ENCODE measurements around the gene NR2E3. TPM values are rescaled to one million over a fixed set of nuclear protein-coding genes. Genes with fewer than 3 reads are reported as not detected.
A peak's percentile ranks its signal among the peaks of the same experiment; 100 is the strongest.

The NR2E3 gene
- total RNA-seq, 1 donor from 2014 or later, result not detected

GRCh38 chr15:71792521-71792920 is 17.8 kb upstream of the NR2E3 start:
- Histone ChIP-seq H3K4me3 (no peak overlapping the region), H3K27ac (no peak overlapping the region), H3K27me3 (no peaks in the 10 kb centered on the region), H3K9me3 (no peaks in the 10 kb centered on the region), H3K36me3 (no peaks in the 10 kb centered on the region), H3K4me1 (no peaks in the 10 kb centered on the region)
- TF ChIP-seq CTCF (IDR thresholded peaks at IDR 0.05), result no peak
- DNase-seq (ENCODE audit: low spot score in 2 of 2), result peak in 1 of 2 donors; percentile 22
- intact Hi-C loops (cut with DNase I), result no loop called here

- H3K4me3 ChIP-seq, result no peak overlapping the region
- no peaks in the 10 kb centered on the region for H3K36me3 ChIP-seq
- no peaks in the 10 kb centered on the region for H3K9me3 ChIP-seq
- H3K27me3 ChIP-seq, result no peaks in the 10 kb centered on the region
- intact Hi-C loops (cut with DNase I), result no loop called here
- H3K27ac ChIP-seq, result no peak overlapping the region
- peak in 1 of 2 donors; percentile 59 for DNase-seq (ENCODE audit: low spot score in 2 of 2)
- no peak for TF ChIP-seq CTCF (IDR thresholded peaks at IDR 0.05)
- no peaks in the 10 kb centered on the region for H3K4me1 ChIP-seq
Measured at GRCh38 chr15:71798641-71799040, 11.7 kb upstream of the NR2E3 start.

GRCh38 chr15:71800190-71800589 is 10.2 kb upstream of the NR2E3 start:
- H3K4me1 ChIP-seq, result no peaks in the 10 kb centered on the region
- no peak for TF ChIP-seq CTCF (IDR thresholded peaks at IDR 0.05)
- H3K9me3 ChIP-seq, result no peaks in the 10 kb centered on the region
- no peak overlapping the region for H3K4me3 ChIP-seq
- intact Hi-C loops (cut with DNase I), result loop anchor here (1.0 to 10.0 kb wide), 7 partner anchors 20 to 908 kb away; partner anchors contain the start of genes LRRC49 and THAP10
- H3K27me3 ChIP-seq, result no peaks in the 10 kb centered on the region
- H3K36me3 ChIP-seq, result no peaks in the 10 kb centered on the region
- DNase-seq (ENCODE audit: low spot score in 2 of 2), result peak in 1 of 2 donors; percentile 37
- H3K27ac ChIP-seq, result no peak overlapping the region

GRCh38 chr15:71800835-71801745 is 9.3 kb upstream of the NR2E3 start:
- no peaks in the 10 kb centered on the region for H3K36me3 ChIP-seq
- no peaks in the 10 kb centered on the region for H3K9me3 ChIP-seq
- H3K27ac ChIP-seq, result no peak overlapping the region
- DNase-seq (ENCODE audit: low spot score in 2 of 2), result no peak
- H3K4me3 ChIP-seq, result no peak overlapping the region
- intact Hi-C loops (cut with DNase I), result loop anchor here (1.0 to 10.0 kb wide), 9 partner anchors 21 to 909 kb away; partner anchors contain the start of genes LRRC49 and THAP10
- H3K4me1 ChIP-seq, result no peaks in the 10 kb centered on the region
- no peaks in the 10 kb centered on the region for H3K27me3 ChIP-seq
- TF ChIP-seq CTCF (IDR thresholded peaks at IDR 0.05), result peak; percentile 81 to 89 (median 81)

GRCh38 chr15:71801935-71802655 is 8.3 kb upstream of the NR2E3 start:
- Histone ChIP-seq H3K27ac (no peak overlapping the region), H3K4me3 (no peak overlapping the region), H3K36me3 (no peaks in the 10 kb centered on the region), H3K4me1 (peaks cover 0 to 6% of the 10 kb centered on the region in 2 donors), H3K27me3 (no peaks in the 10 kb centered on the region), H3K9me3 (no peaks in the 10 kb centered on the region)
- TF ChIP-seq CTCF (IDR thresholded peaks at IDR 0.05), result no peak
- intact Hi-C loops (cut with DNase I), result loop anchor here (1.0 to 10.0 kb wide), 8 partner anchors 49 to 910 kb away; partner anchors contain the start of genes LRRC49 and THAP10
- DNase-seq (ENCODE audit: low spot score in 2 of 2), result peak in 1 of 2 donors; percentile 40
